ENCODE data around the gene SLC4A11.

The SLC4A11 gene

GRCh38 chr20:3239026-3239866, at the start of gene SLC4A11:
TSS of gene SLC4A11 (minus strand) at chr20:3239190. CDS start at chr20:3239137, 53 bp downstream.
- peak; percentile 47 for DNase-seq

GRCh38 chr20:3283222-3283820, 44.3 kb upstream of the SLC4A11 start:
- no peak for DNase-seq

GRCh38 chr20:3282271-3283221, 43.6 kb upstream of the SLC4A11 start:
- DNase-seq: no peak

GRCh38 chr20:3281437-3281836, 42.4 kb upstream of the SLC4A11 start:
- no peak for DNase-seq

GRCh38 chr20:3279761-3280160, 40.8 kb upstream of the SLC4A11 start:
- no peak for DNase-seq

- DNase-seq: no peak
Measured at GRCh38 chr20:3277686-3278465, 38.9 kb upstream of the SLC4A11 start.

GRCh38 chr20:3276680-3277015, 37.7 kb upstream of the SLC4A11 start:
- DNase-seq: no peak

GRCh38 chr20:3275966-3276679, 37.1 kb upstream of the SLC4A11 start:
- no peak for DNase-seq

- no peak for DNase-seq
Measured at GRCh38 chr20:3275064-3275935, 36.3 kb upstream of the SLC4A11 start.

GRCh38 chr20:3273371-3273770, 34.4 kb upstream of the SLC4A11 start:
- no peak for DNase-seq

- no peak for DNase-seq
Measured at GRCh38 chr20:3270051-3270450, 31.1 kb upstream of the SLC4A11 start.

- no peak for DNase-seq
Measured at GRCh38 chr20:3262566-3262965, 23.6 kb upstream of the SLC4A11 start.

GRCh38 chr20:3258429-3258828, 19.4 kb upstream of the SLC4A11 start:
- no peak for DNase-seq

GRCh38 chr20:3255728-3256127, 16.7 kb upstream of the SLC4A11 start:
- DNase-seq: no peak

- no peak for DNase-seq
Measured at GRCh38 chr20:3251806-3252205, 12.8 kb upstream of the SLC4A11 start.

- DNase-seq: no peak
Measured at GRCh38 chr20:3250091-3250504, 11.1 kb upstream of the SLC4A11 start.

- no peak for DNase-seq
Measured at GRCh38 chr20:3248993-3249347, 10.0 kb upstream of the SLC4A11 start.

GRCh38 chr20:3248167-3248992, 9.4 kb upstream of the SLC4A11 start:
- DNase-seq: peak; percentile 16

- DNase-seq: no peak
Measured at GRCh38 chr20:3247638-3248037, 8.6 kb upstream of the SLC4A11 start.

- no peak for DNase-seq
Measured at GRCh38 chr20:3246682-3247081, 7.7 kb upstream of the SLC4A11 start.
